ENCODE results near the gene CATSPER4.

CATSPER4 gene

GRCh38 chr1:26190373-26190987, at the start of gene CATSPER4:
Gene CATSPER4, plus strand, starts transcription at chr1:26190602. Its CDS starts 26 bp downstream, at chr1:26190628.
- no peak within 1 kb of the TSS for H3K4me3 ChIP-seq (ENCODE audit: low read length)
- no peak for DNase-seq (ENCODE audit: low read depth)
- TF ChIP-seq, protein P1, sequence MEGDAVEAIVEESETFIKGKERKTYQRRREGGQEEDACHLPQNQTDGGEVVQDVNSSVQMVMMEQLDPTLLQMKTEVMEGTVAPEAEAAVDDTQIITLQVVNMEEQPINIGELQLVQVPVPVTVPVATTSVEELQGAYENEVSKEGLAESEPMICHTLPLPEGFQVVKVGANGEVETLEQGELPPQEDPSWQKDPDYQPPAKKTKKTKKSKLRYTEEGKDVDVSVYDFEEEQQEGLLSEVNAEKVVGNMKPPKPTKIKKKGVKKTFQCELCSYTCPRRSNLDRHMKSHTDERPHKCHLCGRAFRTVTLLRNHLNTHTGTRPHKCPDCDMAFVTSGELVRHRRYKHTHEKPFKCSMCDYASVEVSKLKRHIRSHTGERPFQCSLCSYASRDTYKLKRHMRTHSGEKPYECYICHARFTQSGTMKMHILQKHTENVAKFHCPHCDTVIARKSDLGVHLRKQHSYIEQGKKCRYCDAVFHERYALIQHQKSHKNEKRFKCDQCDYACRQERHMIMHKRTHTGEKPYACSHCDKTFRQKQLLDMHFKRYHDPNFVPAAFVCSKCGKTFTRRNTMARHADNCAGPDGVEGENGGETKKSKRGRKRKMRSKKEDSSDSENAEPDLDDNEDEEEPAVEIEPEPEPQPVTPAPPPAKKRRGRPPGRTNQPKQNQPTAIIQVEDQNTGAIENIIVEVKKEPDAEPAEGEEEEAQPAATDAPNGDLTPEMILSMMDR (conservative IDR thresholded peaks at IDR 0.05; ENCODE audit: low read depth, low read length), result peak; percentile 26

- no peak for DNase-seq (ENCODE audit: low read depth)
- TF ChIP-seq, protein P1 (conservative IDR thresholded peaks at IDR 0.05; ENCODE audit: low read depth, low read length), result no peak
- H3K4me3 ChIP-seq (ENCODE audit: low read length), result no peak overlapping the region
These were observed 48.2 kb upstream of the CATSPER4 start for GRCh38 chr1:26142159-26142558.

- peak; percentile 34 for DNase-seq (ENCODE audit: low read depth)
- TF ChIP-seq, protein P1 (conservative IDR thresholded peaks at IDR 0.05; ENCODE audit: low read depth, low read length), result peak; percentile 73
- no peak overlapping the region for H3K4me3 ChIP-seq (ENCODE audit: low read length)
These were observed 45.1 kb upstream of the CATSPER4 start for GRCh38 chr1:26145041-26145959.

GRCh38 chr1:26145960-26146294, 44.5 kb upstream of the CATSPER4 start:
- TF ChIP-seq, protein P1 (conservative IDR thresholded peaks at IDR 0.05; ENCODE audit: low read depth, low read length), result no peak
- H3K4me3 ChIP-seq (ENCODE audit: low read length), result no peak overlapping the region

GRCh38 chr1:26148887-26149286, 41.5 kb upstream of the CATSPER4 start:
- DNase-seq (ENCODE audit: low read depth), result no peak
- H3K4me3 ChIP-seq (ENCODE audit: low read length), result no peak overlapping the region
- TF ChIP-seq, protein P1 (conservative IDR thresholded peaks at IDR 0.05; ENCODE audit: low read depth, low read length), result no peak

More at GRCh38 chr1:26145960-26146294, 44.5 kb upstream of the CATSPER4 start:
- DNase-seq (ENCODE audit: low read depth), result no peak

GRCh38 chr1:26153966-26154532, 36.4 kb upstream of the CATSPER4 start:
- DNase-seq (ENCODE audit: low read depth), result no peak
- no peak overlapping the region for H3K4me3 ChIP-seq (ENCODE audit: low read length)
- TF ChIP-seq, protein P1 (conservative IDR thresholded peaks at IDR 0.05; ENCODE audit: low read depth, low read length), result no peak

Measured in retinal pigment epithelial cell (primary cell).